ENCODE data around the gene UCN2. TPM values are rescaled to one million over a fixed set of nuclear protein-coding genes. Genes with fewer than 3 reads are reported as not detected.

Gene UCN2
- total and polyA plus RNA-seq, 8 donors, result 0.11 to 0.37 (median 0.20) TPM; not detected in 2

DNA sequence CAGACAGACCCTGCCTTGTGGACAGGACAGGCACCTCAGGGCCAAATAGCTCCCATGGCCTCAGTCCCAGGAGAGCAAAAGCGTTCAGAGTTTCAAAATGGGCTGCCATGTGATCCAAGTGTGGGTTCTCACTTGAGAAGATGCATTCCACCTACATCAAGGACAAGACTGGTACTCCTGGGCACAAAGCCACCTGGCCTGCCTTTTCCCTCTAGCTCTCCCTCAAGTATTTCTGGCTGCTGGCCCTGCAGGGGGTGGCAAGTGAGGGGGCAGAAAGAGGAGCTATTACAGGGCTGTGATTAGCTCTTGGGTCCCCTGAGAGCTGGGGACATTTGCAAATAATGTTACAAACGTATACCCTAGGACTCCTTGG, 38.0 kb upstream of the UCN2 start:
- no peak for ATAC-seq
- intact Hi-C loops (cut with DNase I), result no loop called here
- H3K27ac ChIP-seq, result no peak overlapping the region

DNA sequence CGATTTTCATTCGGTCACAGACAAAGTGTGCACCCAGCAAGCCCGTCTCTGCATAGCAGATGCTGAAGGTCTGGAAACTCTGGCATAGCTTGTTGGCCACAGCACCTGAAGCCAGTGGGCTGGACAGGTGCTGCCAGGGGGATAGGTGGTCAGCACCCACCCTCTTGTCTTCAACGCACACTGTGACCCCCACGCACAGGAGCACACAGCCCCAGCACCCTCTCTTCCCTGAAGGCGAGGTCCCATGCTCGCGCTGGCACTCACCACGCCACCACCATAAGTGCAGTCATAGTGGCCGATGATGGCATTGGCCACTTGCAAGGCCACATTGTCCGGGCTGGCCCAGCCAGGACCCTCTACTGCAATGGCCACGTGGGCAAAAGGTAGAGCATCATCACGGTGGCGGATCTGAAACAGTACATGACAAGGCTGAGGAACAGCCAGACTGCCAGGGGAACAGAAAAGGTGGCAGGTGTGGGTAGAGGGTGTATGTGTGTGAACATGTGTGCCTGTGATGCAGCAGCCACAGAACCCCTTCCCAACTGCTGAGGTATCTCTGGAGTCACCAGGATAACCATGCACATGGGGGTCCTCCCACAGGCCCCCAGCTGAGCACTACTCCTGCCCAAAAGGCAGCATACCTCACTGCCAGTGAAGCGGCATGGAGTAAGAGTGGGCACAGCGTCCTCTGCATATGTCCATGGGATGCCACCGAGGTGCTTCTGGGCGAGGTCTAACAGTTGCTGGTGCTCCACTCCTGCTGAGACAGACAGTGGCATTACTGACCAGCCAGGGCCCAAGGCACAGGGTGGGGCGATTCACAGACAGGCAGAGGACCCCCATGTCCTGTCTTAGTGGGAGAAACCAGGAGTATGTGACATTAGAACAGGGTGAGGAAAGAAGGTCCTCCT, 37.4 kb upstream of the UCN2 start:
- peak in 1 of 4 donors; percentile 34 for DNase-seq
- TF ChIP-seq, protein P1, sequence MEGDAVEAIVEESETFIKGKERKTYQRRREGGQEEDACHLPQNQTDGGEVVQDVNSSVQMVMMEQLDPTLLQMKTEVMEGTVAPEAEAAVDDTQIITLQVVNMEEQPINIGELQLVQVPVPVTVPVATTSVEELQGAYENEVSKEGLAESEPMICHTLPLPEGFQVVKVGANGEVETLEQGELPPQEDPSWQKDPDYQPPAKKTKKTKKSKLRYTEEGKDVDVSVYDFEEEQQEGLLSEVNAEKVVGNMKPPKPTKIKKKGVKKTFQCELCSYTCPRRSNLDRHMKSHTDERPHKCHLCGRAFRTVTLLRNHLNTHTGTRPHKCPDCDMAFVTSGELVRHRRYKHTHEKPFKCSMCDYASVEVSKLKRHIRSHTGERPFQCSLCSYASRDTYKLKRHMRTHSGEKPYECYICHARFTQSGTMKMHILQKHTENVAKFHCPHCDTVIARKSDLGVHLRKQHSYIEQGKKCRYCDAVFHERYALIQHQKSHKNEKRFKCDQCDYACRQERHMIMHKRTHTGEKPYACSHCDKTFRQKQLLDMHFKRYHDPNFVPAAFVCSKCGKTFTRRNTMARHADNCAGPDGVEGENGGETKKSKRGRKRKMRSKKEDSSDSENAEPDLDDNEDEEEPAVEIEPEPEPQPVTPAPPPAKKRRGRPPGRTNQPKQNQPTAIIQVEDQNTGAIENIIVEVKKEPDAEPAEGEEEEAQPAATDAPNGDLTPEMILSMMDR (IDR thresholded peaks at IDR 0.05), result no peak
- ATAC-seq, result no peak
- Histone ChIP-seq H3K27ac (no peak overlapping the region), H3K4me3 (no peak overlapping the region), H3K4me1 (peaks cover 0 to 4% of the 10 kb centered on the region in 2 donors), H3K36me3 (peaks cover 0 to 93% of the 10 kb centered on the region in 2 donors), H3K9me3 (no peaks in the 10 kb centered on the region), H3K27me3 (no peaks in the 10 kb centered on the region)
- intact Hi-C loops (cut with DNase I), result no loop called here

More for the DNA sequence above, 38.0 kb upstream of the UCN2 start:
- DNase-seq, result no peak
- Histone ChIP-seq H3K9me3 (no peaks in the 10 kb centered on the region), H3K27me3 (no peaks in the 10 kb centered on the region), H3K4me3 (no peak overlapping the region), H3K4me1 (peaks cover 0 to 4% of the 10 kb centered on the region in 2 donors), H3K36me3 (peaks cover 0 to 99% of the 10 kb centered on the region in 2 donors)
- TF ChIP-seq, protein P1 (IDR thresholded peaks at IDR 0.05), result no peak

DNA sequence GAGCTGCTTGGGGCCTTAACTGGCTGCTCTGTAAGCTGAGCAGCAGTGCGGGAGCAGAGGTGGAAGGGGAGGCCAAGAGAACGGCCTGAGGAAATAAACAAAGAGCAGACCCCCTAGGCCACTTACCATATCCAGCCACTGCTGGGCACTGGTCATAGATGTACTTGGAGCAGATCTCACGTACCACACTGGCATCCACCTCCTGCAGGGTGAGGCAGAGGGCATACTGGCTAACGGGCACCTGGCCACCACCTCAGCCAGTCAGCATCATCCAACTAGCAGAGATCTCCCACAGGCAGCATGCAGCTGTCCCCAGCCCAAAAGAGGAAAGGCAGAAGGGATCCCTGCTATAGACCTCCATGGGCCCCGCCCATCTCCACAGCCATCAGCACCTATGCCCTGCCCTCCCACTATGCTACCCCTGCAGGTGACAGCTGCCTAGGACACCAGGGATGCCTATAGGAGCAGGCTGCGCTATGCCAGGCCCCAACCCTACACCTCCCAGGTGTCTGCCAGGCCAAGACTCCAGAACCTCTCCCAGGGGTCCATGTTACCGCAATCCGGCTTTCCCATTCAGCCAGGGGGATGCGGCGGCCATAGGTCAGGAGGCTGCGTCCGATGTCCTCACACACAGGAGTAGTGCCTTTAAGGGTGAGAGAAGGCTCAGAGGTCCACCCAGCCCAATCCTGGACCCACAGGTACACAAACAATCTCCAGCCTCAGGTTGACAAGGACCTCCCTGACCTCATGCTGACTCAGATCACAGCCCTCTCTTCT, 36.1 kb upstream of the UCN2 start:
- intact Hi-C loops (cut with DNase I), result no loop called here
- TF ChIP-seq, protein P1 (IDR thresholded peaks at IDR 0.05), result no peak
- Histone ChIP-seq H3K36me3 (peaks cover 0 to 80% of the 10 kb centered on the region in 2 donors), H3K4me1 (peaks cover 4 to 15% of the 10 kb centered on the region in 2 donors), H3K4me3 (no peak overlapping the region), H3K27ac (peak overlapping the region in 1 of 2 donors; percentile 40), H3K27me3 (peaks cover 2 to 12% of the 10 kb centered on the region in 2 donors), H3K9me3 (no peaks in the 10 kb centered on the region)
- ATAC-seq, result no peak
- DNase-seq, result peak in 1 of 4 donors; percentile 44

DNA sequence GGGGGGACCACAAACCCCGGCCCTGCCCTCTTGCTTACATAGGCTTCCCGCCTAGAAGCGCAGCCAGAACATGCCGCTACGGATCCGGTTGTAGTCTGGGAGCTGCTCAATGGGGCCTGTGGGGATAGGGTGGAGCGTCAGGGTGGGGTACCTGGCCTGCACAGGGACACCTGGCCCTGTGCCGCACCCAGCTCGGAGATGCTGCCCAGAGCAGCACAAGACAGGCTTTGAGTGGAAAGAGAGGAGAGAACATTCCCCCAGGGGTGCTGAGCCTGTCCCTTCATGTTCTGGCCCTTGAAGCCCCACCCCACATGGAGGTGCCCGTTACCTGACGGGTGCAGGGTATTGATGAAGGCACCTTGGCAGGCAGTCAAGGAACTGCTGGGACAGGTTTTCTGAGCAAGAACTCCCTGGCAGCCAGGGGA, 35.5 kb upstream of the UCN2 start:
- Histone ChIP-seq H3K27me3 (peaks cover 6 to 18% of the 10 kb centered on the region in 2 donors), H3K27ac (peak overlapping the region in 1 of 2 donors; percentile 40), H3K9me3 (no peaks in the 10 kb centered on the region), H3K4me1 (peaks cover 4 to 21% of the 10 kb centered on the region in 2 donors), H3K36me3 (peaks cover 0 to 74% of the 10 kb centered on the region in 2 donors), H3K4me3 (no peak overlapping the region)
- DNase-seq (peak in 1 of 4 donors; percentile 54), ATAC-seq (no peak)
- intact Hi-C loops (cut with DNase I), result no loop called here
- TF ChIP-seq, protein P1 (IDR thresholded peaks at IDR 0.05), result no peak
